Pancreas (tissue), 10 donors: ENCODE measurements around the gene FBF1. TPM values are rescaled to one million over a fixed set of nuclear protein-coding genes. Genes with fewer than 3 reads are reported as not detected.

Source experiments
- ATAC-seq, 4 donors: fragments of 200-7000 bp; cut with Tn5 transposase; one replicate each; pipeline versions ENCODE4 v1.8.0 to v1.9.1; 2020; ENCODE audit warnings: mild to moderate bottlenecking in 4 of 4, moderate library complexity in 4 of 4
- DNase-seq, 6 donors: peaks; one replicate each; pipeline ENCODE4 v3.0.0-alpha.2; 2020
- FAIRE-seq: peaks from 2 replicates; lab custom pipeline; 2012; peaks lifted over from hg19 to GRCh38; lab: Jason Lieb, UNC
- H3K27ac ChIP-seq, 4 donors: fragments of 200-600 bp; sonication (generic); 1 replicate in 3 of 4; 2 replicates in 1 of 4; pipeline versions ENCODE4 v1.5.0 to v1.8.0; 2020
- H3K27me3 ChIP-seq, 4 donors: fragments of 200-600 bp; one replicate each; pipeline ENCODE4 v1.8.0; 2021
- H3K36me3 ChIP-seq, 3 donors: fragments of 200-600 bp; sonication (generic) in 1 of 3; one replicate each; pipeline versions ENCODE4 v1.5.0 to v1.8.0; 2020 to 2021
- H3K4me1 ChIP-seq, 3 donors: fragments of 200-600 bp; one replicate each; pipeline ENCODE4 v1.8.0; 2021
- H3K4me3 ChIP-seq, 4 donors: fragments of 200-600 bp; sonication (generic) in 2 of 4; one replicate each; pipeline versions ENCODE4 v1.5.0 to v1.8.0; 2020 to 2021
- H3K9me3 ChIP-seq, 4 donors: fragments of 200-600 bp; one replicate each; pipeline ENCODE4 v1.8.0; 2021
- CTCF ChIP-seq, 4 donors: fragments of 200-600 bp; sonication (generic) in 3 of 4; IDR thresholded peaks; one replicate each; pipeline versions ENCODE4 v1.5.0 to v1.8.0; 2021; ENCODE audit warnings: antibody characterized with exemption in 4 of 4
- WGBS, 2 donors: extraction: QIAGEN DNeasy Blood & Tissue Kit; methylation state at CpG; one replicate each; pipeline ENCODE4 v1.1.7; 2013; 5-methylcytosine and 5-hydroxymethylcytosine counted together
- intact Hi-C, 3 donors: fragments of 100-400 bp; cut with DNase I; formaldehyde crosslinking; loops; one replicate each; pipeline versions ENCODE4 v1.11.1 to v1.14.2; 2022
- polyA plus RNA-seq, 2 donors: library from polyadenylated mRNA; stranded (reverse); fragments of 200-250 nt; gene quantifications; one replicate each; pipeline ENCODE4 v1.2.3, GENCODE V29; 2013
- total RNA-seq, 6 donors: library from RNA; stranded (reverse); fragmentation: NEBNext Ultra II Directional in 4 of 6; extraction: Animal tissue kit (Norgen Biotek cat#: 25700) in 4 of 6; gene quantifications; one replicate each; pipeline versions ENCODE4 v1.2.1 to v1.2.4, GENCODE V29; 2021 to 2023
- donor health status: healthy with polysubstance abuse.
- donor health status: DM: no; HTN: no; CAD: no; lungs with moderate emphysema.
- donor health status: DM: no; HTN: no; CAD: no.
- donor health status: control.
- donor health status: control.
- donor health status: Bipolar disorder and iron deficiency.
- donor health status: DM: yes; HTN: yes; CAD: no.
- donor health status: DM: no; HTN: no; CAD: no.
- donor health status: DM: no; HTN: no; CAD: no.
- donor health status: DM: yes; HTN: yes; CAD: no.

The FBF1 gene
- total and polyA plus RNA-seq, 8 donors = 2.4 to 24.8 (median 4.5) TPM

- ATAC-seq (no peak), FAIRE-seq (no peak), DNase-seq (no peak)
- Histone ChIP-seq H3K36me3 (no peaks in the 10 kb centered on the region), H3K4me3 (no peak overlapping the region), H3K4me1 (peaks cover 0 to 14% (median 13%) of the 10 kb centered on the region in 3 donors), H3K27me3 (no peaks in the 10 kb centered on the region), H3K27ac (no peak overlapping the region), H3K9me3 (no peaks in the 10 kb centered on the region)
- WGBS, 2 donors = 78% methylated on average over 6 of the region's 6 CpGs
- intact Hi-C loops = loop anchor here in 1 of 3 donors (5.0 kb wide), 1 partner anchor 99 kb away; no protein-coding TSS in a partner anchor
- no peak for TF ChIP-seq CTCF (IDR thresholded peaks at IDR 0.05)
Measured at GRCh38 chr17:75908201-75908600, 32.6 kb downstream of the FBF1 start.

DNA sequence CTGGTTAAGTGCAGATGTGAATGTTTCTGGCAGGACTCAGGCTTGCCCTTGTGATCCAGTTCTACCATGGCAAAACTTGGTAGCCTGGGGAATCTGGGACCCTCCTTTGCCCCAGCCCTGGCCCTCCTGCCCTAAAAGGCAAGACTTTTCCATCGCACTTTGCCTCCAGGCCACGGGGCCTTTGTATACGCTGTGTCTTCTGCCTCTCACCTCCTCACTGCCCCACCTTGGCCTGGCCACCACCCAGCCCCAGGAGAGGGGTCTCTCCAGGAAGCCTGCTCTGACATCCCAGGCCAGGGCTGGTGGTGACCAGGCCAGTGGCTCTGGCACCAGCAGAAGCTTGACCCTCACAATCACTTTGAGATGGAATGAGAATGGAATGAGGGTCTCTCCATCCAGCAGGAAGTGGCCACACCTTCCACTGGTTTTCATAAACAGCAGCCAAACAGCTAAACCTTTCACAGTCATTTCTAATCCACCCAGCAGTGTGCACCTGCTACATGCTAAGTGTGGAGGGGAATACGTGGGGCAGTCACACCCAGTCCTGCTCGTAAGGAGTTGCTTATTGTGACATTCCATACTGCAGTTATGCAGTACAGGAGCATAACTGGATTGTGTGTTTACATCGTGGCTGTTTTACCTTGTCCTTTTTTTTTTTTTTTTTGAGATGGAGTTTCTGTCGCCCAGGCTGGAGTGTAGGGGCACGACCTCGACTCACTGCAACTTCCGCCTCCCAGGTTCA lies 34.5 kb downstream of the FBF1 start:
- DNase-seq = peak in 2 of 6 donors; percentile 58 to 69
- ATAC-seq = no peak
- WGBS, 2 donors = 88 to 91% methylated on average over 10 of the region's 10 CpGs
- intact Hi-C loops = loop anchor here in 1 of 3 donors (5.0 kb wide), 1 partner anchor 101 kb away; no protein-coding TSS in a partner anchor
- H3K4me1 ChIP-seq = peaks cover 0 to 15% (median 13%) of the 10 kb centered on the region in 3 donors
- H3K4me3 ChIP-seq = no peak overlapping the region
- no peak for FAIRE-seq
- TF ChIP-seq CTCF (IDR thresholded peaks at IDR 0.05) = no peak
- peaks cover 3 to 7% (median 6%) of the 10 kb centered on the region in 3 donors for H3K36me3 ChIP-seq
- H3K27me3 ChIP-seq = no peaks in the 10 kb centered on the region
- no peaks in the 10 kb centered on the region for H3K9me3 ChIP-seq
- peak overlapping the region in 1 of 4 donors; percentile 2 for H3K27ac ChIP-seq

DNA sequence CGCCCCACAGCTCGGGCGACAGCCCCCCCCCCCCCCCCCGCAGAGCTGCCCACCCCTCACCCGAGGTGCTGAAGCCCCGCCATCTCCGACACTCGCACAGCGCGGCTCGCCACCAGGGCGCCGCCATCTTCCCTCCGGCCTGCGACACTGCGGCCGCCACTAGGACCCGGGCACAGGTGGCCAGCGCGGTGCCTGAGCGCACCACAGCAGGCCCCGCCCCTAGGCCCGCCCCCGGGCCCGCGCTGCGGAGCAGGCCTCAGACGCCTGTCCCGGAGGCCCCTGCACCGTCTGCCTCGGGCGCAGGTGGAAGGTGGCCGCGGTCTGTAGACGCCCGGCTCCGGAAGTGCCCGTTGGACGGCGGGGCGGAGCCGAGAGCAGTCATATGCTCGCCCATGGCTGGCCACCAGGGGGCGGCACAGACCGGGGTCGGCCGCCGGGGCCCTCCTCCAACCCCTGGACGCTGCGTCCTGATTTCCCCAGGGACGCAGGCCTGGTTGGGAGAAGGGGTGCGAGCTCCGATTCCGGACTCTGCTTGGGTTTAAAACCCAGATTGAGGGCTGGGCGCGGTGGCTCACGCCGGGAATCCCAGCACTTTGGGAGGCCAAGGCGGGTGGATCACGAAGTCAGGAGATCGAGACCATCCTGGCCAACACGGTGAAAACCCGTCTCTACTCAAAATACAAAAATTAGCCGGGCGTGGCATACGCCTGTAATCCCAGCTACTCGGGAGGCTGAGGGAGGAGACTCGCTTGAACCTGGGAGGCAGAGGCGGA lies 35.9 kb downstream of the FBF1 start, which contains the start of gene MRPL38:
TSS of gene MRPL38 (minus strand) at position 136 of the 773 bp plus-strand sequence. CDS start at position 127, 9 bp downstream.
- no peak for FAIRE-seq
- Histone ChIP-seq H3K9me3 (no peaks in the 10 kb centered on the region), H3K36me3 (peaks cover 3 to 16% (median 9%) of the 10 kb centered on the region in 3 donors), H3K27me3 (no peaks in the 10 kb centered on the region), H3K4me3 (peak within 1 kb of the TSS; percentile 41 to 92 (median 87)), H3K4me1 (peaks cover 0 to 15% (median 13%) of the 10 kb centered on the region in 3 donors), H3K27ac (peak within 1 kb of the TSS; percentile 88 to 93 (median 90))
- peak; percentile 95 to 97 (median 96) for ATAC-seq
- peak; percentile 97 to 100 (median 98) for TF ChIP-seq CTCF (IDR thresholded peaks at IDR 0.05)
- intact Hi-C loops = loop anchor here in 2 of 3 donors (2.0 to 5.0 kb wide), 2 partner anchors 100 to 102 kb away; no protein-coding TSS in a partner anchor
- 1 to 2% methylated on average over 54 to 67 of the region's 69 CpGs for WGBS, 2 donors
- peak; percentile 92 to 99 (median 98) for DNase-seq

GRCh38 chr17:75902406-75902805 lies 38.4 kb downstream of the FBF1 start:
- ATAC-seq = no peak
- 95 to 97% methylated on average over 6 of the region's 6 CpGs for WGBS, 2 donors
- no peak for DNase-seq
- FAIRE-seq = no peak
- no peak for TF ChIP-seq CTCF (IDR thresholded peaks at IDR 0.05)
- no peaks in the 10 kb centered on the region for H3K9me3 ChIP-seq
- H3K4me1 ChIP-seq = peaks cover 0 to 15% (median 13%) of the 10 kb centered on the region in 3 donors
- no peaks in the 10 kb centered on the region for H3K27me3 ChIP-seq
- intact Hi-C loops = no loop called here
- H3K36me3 ChIP-seq = peaks cover 3 to 32% (median 15%) of the 10 kb centered on the region in 3 donors
- H3K4me3 ChIP-seq = no peak overlapping the region
- no peak overlapping the region for H3K27ac ChIP-seq
